Measurements from ENCODE around the gene CITED2.
A peak's percentile ranks its signal among the peaks of the same experiment; 100 is the strongest.

CITED2 gene

DNA sequence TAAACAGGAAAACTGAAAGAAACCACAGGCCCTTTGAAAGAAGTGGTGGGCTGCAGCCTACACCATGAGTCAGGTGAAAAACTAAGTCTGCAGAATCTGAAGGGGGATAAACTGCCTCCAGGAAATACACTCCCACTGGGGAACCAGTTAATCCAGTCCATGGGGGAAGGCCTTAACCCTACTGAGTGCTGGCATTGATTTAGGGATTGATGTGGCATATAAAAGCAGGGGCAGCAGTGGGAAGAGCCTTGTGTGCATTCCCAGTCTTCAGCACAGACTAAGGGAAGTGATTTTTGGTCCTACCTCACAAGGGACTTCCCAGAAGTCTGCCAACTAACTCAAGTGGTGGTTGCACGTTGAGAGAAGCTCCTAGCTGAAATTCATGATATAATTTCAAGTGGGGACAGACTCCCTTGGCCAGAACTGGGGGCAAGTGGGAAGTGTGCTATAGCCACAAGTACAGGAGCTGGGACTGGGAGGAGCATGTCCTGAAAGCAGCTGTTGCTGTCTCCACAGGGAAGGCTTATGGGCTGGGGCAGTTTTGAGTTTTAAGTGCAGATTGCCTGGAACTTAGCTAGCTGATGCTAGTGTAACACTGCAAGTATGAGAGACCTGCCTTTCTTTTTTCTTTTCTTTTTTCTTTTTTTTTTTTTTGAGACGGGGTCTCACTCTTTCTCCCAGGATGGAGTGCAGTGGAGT, 31.2 kb downstream of the CITED2 start:
- DNase-seq (ENCODE audit: low read depth) = no peak
- no peak for TF ChIP-seq CTCF (IDR thresholded peaks at IDR 0.05; ENCODE audit: control insufficient read depth, insufficient read depth, low read depth, low read length, missing control alignments)
- H3K4me3 ChIP-seq (ENCODE audit: control insufficient read depth, low read depth, low read length) = no peak overlapping the region

DNA sequence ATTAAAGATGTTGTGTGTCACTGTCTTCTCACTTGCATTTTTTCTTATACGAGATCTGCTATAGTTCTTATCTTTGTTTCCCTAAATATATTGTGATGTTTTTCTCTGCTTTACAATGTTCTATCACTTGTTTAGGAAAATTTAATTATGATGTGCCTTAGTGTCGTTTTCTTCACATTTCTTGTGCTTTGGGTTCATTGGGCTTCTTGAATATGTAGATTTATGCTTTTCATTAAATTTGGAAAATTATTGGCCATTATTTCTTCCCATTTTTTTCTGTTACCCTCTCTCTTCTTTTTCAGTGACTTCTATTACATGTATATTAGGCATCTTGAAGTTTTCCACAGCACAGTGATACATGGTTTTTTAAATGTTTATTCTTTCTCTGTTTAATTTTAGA, 33.4 kb downstream of the CITED2 start:
- TF ChIP-seq CTCF (IDR thresholded peaks at IDR 0.05; ENCODE audit: control insufficient read depth, insufficient read depth, low read depth, low read length, missing control alignments) = no peak
- no peak for DNase-seq (ENCODE audit: low read depth)
- H3K4me3 ChIP-seq (ENCODE audit: control insufficient read depth, low read depth, low read length) = no peak overlapping the region

DNA sequence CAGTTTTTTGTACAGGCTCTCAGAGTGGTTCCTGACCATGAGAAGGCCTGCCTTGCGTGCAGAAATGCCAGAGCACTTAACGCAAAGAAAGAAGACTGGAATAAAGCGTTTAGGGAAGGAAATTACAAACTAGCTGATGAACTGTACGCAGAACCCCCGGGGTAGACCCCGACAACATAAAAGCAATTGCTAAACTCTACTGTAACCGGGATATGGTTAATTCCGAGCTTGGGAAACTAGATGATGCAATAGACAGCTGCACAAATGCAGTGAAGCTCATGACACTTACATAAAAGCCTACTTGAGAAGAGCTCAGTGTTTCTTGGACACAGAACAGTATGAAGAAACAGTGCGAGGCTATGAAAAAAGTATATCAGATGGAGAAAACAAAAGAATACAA, 35.7 kb downstream of the CITED2 start:
- DNase-seq (ENCODE audit: low read depth) = peak; percentile 70
- H3K4me3 ChIP-seq (ENCODE audit: control insufficient read depth, low read depth, low read length) = no peak overlapping the region
- no peak for TF ChIP-seq CTCF (IDR thresholded peaks at IDR 0.05; ENCODE audit: control insufficient read depth, insufficient read depth, low read depth, low read length, missing control alignments)

DNA sequence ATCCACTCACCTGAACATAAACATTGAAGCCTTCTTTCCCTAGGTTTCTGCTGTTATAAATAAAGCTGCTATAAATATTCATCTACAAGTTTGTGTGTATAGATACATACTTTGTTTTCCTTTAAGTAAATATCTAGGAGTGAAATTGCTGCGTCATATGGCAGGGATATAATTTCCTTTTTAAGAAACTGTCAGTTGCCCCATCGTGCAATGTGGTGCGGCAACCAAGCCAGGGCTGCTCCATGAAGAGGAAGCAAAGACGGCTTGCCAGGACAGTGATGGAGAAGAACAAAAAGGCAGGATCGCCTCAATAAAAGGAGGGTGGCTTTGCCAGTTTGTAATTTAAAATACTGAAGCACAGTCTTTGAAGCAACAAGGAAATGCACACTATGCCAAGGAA, 36.6 kb downstream of the CITED2 start:
- no peak for DNase-seq (ENCODE audit: low read depth)
- H3K4me3 ChIP-seq (ENCODE audit: control insufficient read depth, low read depth, low read length) = no peak overlapping the region
- no peak for TF ChIP-seq CTCF (IDR thresholded peaks at IDR 0.05; ENCODE audit: control insufficient read depth, insufficient read depth, low read depth, low read length, missing control alignments)

- no peak for DNase-seq (ENCODE audit: low read depth)
- TF ChIP-seq CTCF (IDR thresholded peaks at IDR 0.05; ENCODE audit: control insufficient read depth, insufficient read depth, low read depth, low read length, missing control alignments) = no peak
- no peak overlapping the region for H3K4me3 ChIP-seq (ENCODE audit: control insufficient read depth, low read depth, low read length)
Observed at GRCh38 chr6:139337001-139337400, 37.4 kb downstream of the CITED2 start.

DNA sequence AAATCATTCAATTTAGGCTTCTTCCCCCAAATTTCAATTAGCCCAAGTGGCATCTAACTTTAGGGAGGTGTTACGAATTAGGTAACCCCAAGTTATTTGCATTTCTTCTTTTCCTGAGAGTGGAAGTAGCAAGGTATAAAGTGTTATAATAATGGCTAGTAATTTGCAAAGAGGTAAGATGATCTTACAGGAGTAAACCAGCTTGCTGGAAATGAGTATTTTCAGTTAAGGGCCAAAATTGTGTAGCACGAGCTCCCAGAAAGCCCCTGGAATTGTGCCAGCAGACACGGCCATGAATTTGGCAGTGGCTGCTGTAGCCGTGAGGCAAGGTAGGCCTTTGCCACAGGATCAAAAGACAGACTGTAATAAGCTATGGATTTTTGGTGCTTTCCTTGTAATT, 38.0 kb downstream of the CITED2 start:
- no peak for DNase-seq (ENCODE audit: low read depth)
- TF ChIP-seq CTCF (IDR thresholded peaks at IDR 0.05; ENCODE audit: control insufficient read depth, insufficient read depth, low read depth, low read length, missing control alignments) = no peak
- no peak overlapping the region for H3K4me3 ChIP-seq (ENCODE audit: control insufficient read depth, low read depth, low read length)

Data from AG09309 (cell line).